C4-2B (cell line): Measurements from ENCODE around the gene CEP350.

Source experiments
- ZFX ChIP-seq: fragments of 450-650 bp; IDR thresholded peaks from 2 replicates; pipeline ENCODE4 v1.6.1; 2017
- TF ChIP-seq, protein P1 (sequence below): fragments of 450-650 bp; conservative IDR thresholded peaks from 2 replicates; pipeline ENCODE4 v1.5.1; 2017; ENCODE audit warnings: mild to moderate bottlenecking

DNA sequence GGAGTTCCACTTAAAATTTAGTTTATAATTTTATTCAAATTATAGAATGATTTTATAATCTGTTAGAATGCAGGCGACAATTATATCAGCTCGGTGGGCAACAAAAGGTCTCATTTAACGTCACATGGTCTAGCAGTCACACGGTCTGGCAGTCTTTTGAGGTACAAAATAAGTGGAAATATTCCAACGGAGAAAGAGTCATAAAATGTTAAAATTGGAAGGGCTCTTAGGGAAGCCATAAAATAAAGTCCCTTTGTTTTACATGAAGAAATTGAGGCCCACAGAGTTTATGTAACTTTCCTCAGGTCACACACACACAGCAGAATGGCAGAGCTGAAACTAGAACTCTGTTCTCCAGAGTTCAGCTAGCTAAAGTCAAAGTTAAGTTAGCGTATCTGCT is 115.7 kb downstream of the CEP350 start:
- TF ChIP-seq, protein P1, sequence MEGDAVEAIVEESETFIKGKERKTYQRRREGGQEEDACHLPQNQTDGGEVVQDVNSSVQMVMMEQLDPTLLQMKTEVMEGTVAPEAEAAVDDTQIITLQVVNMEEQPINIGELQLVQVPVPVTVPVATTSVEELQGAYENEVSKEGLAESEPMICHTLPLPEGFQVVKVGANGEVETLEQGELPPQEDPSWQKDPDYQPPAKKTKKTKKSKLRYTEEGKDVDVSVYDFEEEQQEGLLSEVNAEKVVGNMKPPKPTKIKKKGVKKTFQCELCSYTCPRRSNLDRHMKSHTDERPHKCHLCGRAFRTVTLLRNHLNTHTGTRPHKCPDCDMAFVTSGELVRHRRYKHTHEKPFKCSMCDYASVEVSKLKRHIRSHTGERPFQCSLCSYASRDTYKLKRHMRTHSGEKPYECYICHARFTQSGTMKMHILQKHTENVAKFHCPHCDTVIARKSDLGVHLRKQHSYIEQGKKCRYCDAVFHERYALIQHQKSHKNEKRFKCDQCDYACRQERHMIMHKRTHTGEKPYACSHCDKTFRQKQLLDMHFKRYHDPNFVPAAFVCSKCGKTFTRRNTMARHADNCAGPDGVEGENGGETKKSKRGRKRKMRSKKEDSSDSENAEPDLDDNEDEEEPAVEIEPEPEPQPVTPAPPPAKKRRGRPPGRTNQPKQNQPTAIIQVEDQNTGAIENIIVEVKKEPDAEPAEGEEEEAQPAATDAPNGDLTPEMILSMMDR, result no peak
- no peak for TF ChIP-seq ZFX
